Measurements from ENCODE around the gene SIPA1L3.

SIPA1L3 gene

GRCh38 chr19:38145623-38146022 is 238.6 kb downstream of the SIPA1L3 start:
- Histone ChIP-seq H3K4me1 (ENCODE audit: insufficient read depth, low read length, severe bottlenecking) (no peaks in the 10 kb centered on the region), H3F3A (ENCODE audit: insufficient read depth, low read length) (no peaks in the 10 kb centered on the region), H3K27me3 (ENCODE audit: insufficient read depth, low read length) (no peaks in the 10 kb centered on the region), H3K36me3 (ENCODE audit: insufficient read depth, low read length) (peaks cover 31% of the 10 kb centered on the region; the same call in 1 of the 2 replicates), H3K9ac (ENCODE audit: low read length) (no peak overlapping the region), H3K4me2 (ENCODE audit: low read length) (no peak overlapping the region), H3K4me3 (ENCODE audit: low read depth, low read length, poor library complexity, severe bottlenecking) (no peak overlapping the region), H3K9me3 (ENCODE audit: low read length) (no peaks in the 10 kb centered on the region), H2AFZ (ENCODE audit: low read length) (no peak overlapping the region), H3K27ac (ENCODE audit: low read depth, low read length, poor library complexity, severe bottlenecking) (no peak overlapping the region), H4K20me1 (ENCODE audit: insufficient read depth, low read length) (no peaks in the 10 kb centered on the region), H3K9me2 (ENCODE audit: low read depth, low read length) (no peaks in the 10 kb centered on the region), H3K79me2 (ENCODE audit: insufficient read depth, low read length) (no peaks in the 10 kb centered on the region)
- TF ChIP-seq CTCF (IDR thresholded peaks at IDR 0.05; ENCODE audit: low read length) (no peak), EZH2 (IDR thresholded peaks at IDR 0.05; ENCODE audit: borderline replicate concordance, low read length) (no peak)

DNA sequence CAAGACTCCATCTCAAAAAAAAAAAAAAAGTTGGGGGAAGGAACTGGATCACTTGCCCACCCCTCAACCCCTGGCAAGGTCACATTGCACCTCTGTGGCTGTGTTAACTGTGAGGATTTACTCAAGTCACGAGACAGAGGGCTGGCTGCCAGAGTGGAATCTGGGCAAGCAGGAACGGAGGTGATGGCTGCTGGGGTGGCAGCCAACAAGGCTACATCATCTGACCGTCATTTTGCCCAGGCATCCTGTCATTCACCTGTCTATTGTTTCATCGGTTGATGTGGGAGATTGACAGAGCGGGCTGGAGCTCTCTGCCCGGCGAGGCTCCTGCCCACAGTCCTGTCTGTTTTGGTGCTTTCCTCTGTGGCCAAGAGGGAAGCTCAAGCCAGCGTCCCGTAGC is 241.3 kb downstream of the SIPA1L3 start:
- TF ChIP-seq EZH2 (IDR thresholded peaks at IDR 0.05; ENCODE audit: borderline replicate concordance, low read length) (no peak), CTCF (IDR thresholded peaks at IDR 0.05; ENCODE audit: low read length) (no peak)
- Histone ChIP-seq H3K27ac (ENCODE audit: low read depth, low read length, poor library complexity, severe bottlenecking) (no peak overlapping the region), H3K4me1 (ENCODE audit: insufficient read depth, low read length, severe bottlenecking) (no peaks in the 10 kb centered on the region), H2AFZ (ENCODE audit: low read length) (no peak overlapping the region), H3K27me3 (ENCODE audit: insufficient read depth, low read length) (no peaks in the 10 kb centered on the region), H3K36me3 (ENCODE audit: insufficient read depth, low read length) (peaks cover 47% of the 10 kb centered on the region), H3K9me2 (ENCODE audit: low read depth, low read length) (no peaks in the 10 kb centered on the region), H3K9ac (ENCODE audit: low read length) (no peak overlapping the region), H3K9me3 (ENCODE audit: low read length) (no peaks in the 10 kb centered on the region), H3F3A (ENCODE audit: insufficient read depth, low read length) (no peaks in the 10 kb centered on the region), H3K4me3 (ENCODE audit: low read depth, low read length, poor library complexity, severe bottlenecking) (no peak overlapping the region), H3K79me2 (ENCODE audit: insufficient read depth, low read length) (no peaks in the 10 kb centered on the region), H4K20me1 (ENCODE audit: insufficient read depth, low read length) (no peaks in the 10 kb centered on the region), H3K4me2 (ENCODE audit: low read length) (no peak overlapping the region)

GRCh38 chr19:38149661-38150061 is 242.7 kb downstream of the SIPA1L3 start:
- no peaks in the 10 kb centered on the region for H3K79me2 ChIP-seq (ENCODE audit: insufficient read depth, low read length)
- H3K9me2 ChIP-seq (ENCODE audit: low read depth, low read length), result no peaks in the 10 kb centered on the region
- peaks cover 50% of the 10 kb centered on the region for H3K36me3 ChIP-seq (ENCODE audit: insufficient read depth, low read length)
- H3K4me2 ChIP-seq (ENCODE audit: low read length), result no peak overlapping the region
- H3F3A ChIP-seq (ENCODE audit: insufficient read depth, low read length), result no peaks in the 10 kb centered on the region
- no peak overlapping the region for H3K9ac ChIP-seq (ENCODE audit: low read length)
- H2AFZ ChIP-seq (ENCODE audit: low read length), result no peak overlapping the region
- TF ChIP-seq CTCF (IDR thresholded peaks at IDR 0.05; ENCODE audit: low read length) (no peak), EZH2 (IDR thresholded peaks at IDR 0.05; ENCODE audit: borderline replicate concordance, low read length) (no peak)
- no peaks in the 10 kb centered on the region for H3K27me3 ChIP-seq (ENCODE audit: insufficient read depth, low read length)
- no peak overlapping the region for H3K27ac ChIP-seq (ENCODE audit: low read depth, low read length, poor library complexity, severe bottlenecking)
- no peaks in the 10 kb centered on the region for H3K9me3 ChIP-seq (ENCODE audit: low read length)
- no peak overlapping the region for H3K4me3 ChIP-seq (ENCODE audit: low read depth, low read length, poor library complexity, severe bottlenecking)
- no peaks in the 10 kb centered on the region for H4K20me1 ChIP-seq (ENCODE audit: insufficient read depth, low read length)
- H3K4me1 ChIP-seq (ENCODE audit: insufficient read depth, low read length, severe bottlenecking), result no peaks in the 10 kb centered on the region

Data from OCI-LY1 (cell line).